Ovary (tissue), 3 donors: ENCODE results near the gene KCNAB1.
"Not testable (repeated sequence)": the region's sequence is repeated elsewhere in the genome, so short reads cannot be mapped to it uniquely, and the experiment has no call there.

Experiments used
- EP300 ChIP-seq: sonication (generic); formaldehyde crosslinking; IDR thresholded peaks from one replicate; pipeline ENCODE4 v1.6.1; 2017; ENCODE audit warnings: antibody characterized with exemption
- POLR2A ChIP-seq: fragments of 450-650 bp; IDR thresholded peaks from one replicate; pipeline ENCODE4 v1.6.1; 2017; ENCODE audit warnings: antibody characterized with exemption, mild to moderate bottlenecking, moderate library complexity
- TF ChIP-seq, protein P1 (sequence below), 3 donors: fragments of 450-650 bp in 2 of 3; fragments of 200-600 bp in 1 of 3; IDR thresholded peaks; one replicate each; pipeline versions ENCODE4 v1.5.1 to v1.8.0; 2016 to 2022; ENCODE audit warnings: antibody characterized with exemption in 3 of 3, mild to moderate bottlenecking in 1 of 3
- donor health status: DM: no; HTN: no; CAD: no.

DNA sequence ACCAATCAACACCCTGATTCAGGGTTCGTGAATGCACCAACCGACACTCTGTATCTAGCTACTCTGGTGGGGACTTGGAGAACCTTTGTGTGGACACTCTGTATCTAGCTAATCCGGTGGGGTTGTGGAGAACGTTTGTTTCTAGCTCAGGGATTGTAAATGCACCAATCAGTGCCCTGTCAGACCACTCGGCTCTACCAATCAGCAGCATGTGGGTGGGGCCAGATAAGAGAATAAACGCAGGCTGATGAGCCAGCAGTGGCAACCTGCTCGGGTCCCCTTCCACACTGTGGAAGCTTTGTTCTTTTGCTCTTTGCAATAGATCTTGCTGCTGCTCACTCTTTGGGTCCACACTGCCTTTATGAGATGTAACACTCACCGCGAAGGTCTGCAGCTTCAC lies 20.4 kb upstream of the KCNAB1 start:
- TF ChIP-seq POLR2A, EP300: not testable (repeated sequence)
- TF ChIP-seq, protein P1, sequence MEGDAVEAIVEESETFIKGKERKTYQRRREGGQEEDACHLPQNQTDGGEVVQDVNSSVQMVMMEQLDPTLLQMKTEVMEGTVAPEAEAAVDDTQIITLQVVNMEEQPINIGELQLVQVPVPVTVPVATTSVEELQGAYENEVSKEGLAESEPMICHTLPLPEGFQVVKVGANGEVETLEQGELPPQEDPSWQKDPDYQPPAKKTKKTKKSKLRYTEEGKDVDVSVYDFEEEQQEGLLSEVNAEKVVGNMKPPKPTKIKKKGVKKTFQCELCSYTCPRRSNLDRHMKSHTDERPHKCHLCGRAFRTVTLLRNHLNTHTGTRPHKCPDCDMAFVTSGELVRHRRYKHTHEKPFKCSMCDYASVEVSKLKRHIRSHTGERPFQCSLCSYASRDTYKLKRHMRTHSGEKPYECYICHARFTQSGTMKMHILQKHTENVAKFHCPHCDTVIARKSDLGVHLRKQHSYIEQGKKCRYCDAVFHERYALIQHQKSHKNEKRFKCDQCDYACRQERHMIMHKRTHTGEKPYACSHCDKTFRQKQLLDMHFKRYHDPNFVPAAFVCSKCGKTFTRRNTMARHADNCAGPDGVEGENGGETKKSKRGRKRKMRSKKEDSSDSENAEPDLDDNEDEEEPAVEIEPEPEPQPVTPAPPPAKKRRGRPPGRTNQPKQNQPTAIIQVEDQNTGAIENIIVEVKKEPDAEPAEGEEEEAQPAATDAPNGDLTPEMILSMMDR (IDR thresholded peaks at IDR 0.05): not testable (repeated sequence)
